Measurements from ENCODE around the gene EHMT1.

The EHMT1 gene

GRCh38 chr9:137812356-137813023 lies 193.7 kb downstream of the EHMT1 start:
- H3K36me3 ChIP-seq, result peaks cover 57 to 98% (median 83%) of the 10 kb centered on the region in 3 donors
- TF ChIP-seq CTCF (IDR thresholded peaks at IDR 0.05), result no peak
- no peak overlapping the region for H3K27ac ChIP-seq
- no peak for DNase-seq
- intact Hi-C loops (cut with DNase I; ENCODE audit: low total_unique reads), result no loop called here
- H3K9me3 ChIP-seq, result no peaks in the 10 kb centered on the region
- H3K27me3 ChIP-seq, result no peaks in the 10 kb centered on the region
- no peak overlapping the region for H3K4me3 ChIP-seq
- no peaks in the 10 kb centered on the region for H3K4me1 ChIP-seq

GRCh38 chr9:137813167-137813566 lies 194.4 kb downstream of the EHMT1 start:
- Histone ChIP-seq H3K4me3 (no peak overlapping the region), H3K27me3 (no peaks in the 10 kb centered on the region), H3K4me1 (no peaks in the 10 kb centered on the region), H3K27ac (no peak overlapping the region), H3K36me3 (peaks cover 64 to 98% (median 86%) of the 10 kb centered on the region in 3 donors), H3K9me3 (no peaks in the 10 kb centered on the region)
- no peak for TF ChIP-seq CTCF (IDR thresholded peaks at IDR 0.05)
- intact Hi-C loops (cut with DNase I; ENCODE audit: low total_unique reads), result no loop called here
- no peak for DNase-seq

GRCh38 chr9:137813651-137814415 lies 195.0 kb downstream of the EHMT1 start:
- Histone ChIP-seq H3K27ac (no peak overlapping the region), H3K9me3 (no peaks in the 10 kb centered on the region), H3K4me3 (no peak overlapping the region), H3K27me3 (no peaks in the 10 kb centered on the region), H3K36me3 (peaks cover 66 to 95% (median 83%) of the 10 kb centered on the region in 3 donors), H3K4me1 (no peaks in the 10 kb centered on the region)
- DNase-seq, result no peak
- no peak for TF ChIP-seq CTCF (IDR thresholded peaks at IDR 0.05)
- intact Hi-C loops (cut with DNase I; ENCODE audit: low total_unique reads), result no loop called here

- H3K9me3 ChIP-seq, result no peaks in the 10 kb centered on the region
- no peak for TF ChIP-seq CTCF (IDR thresholded peaks at IDR 0.05)
- H3K27ac ChIP-seq, result no peak overlapping the region
- intact Hi-C loops (cut with DNase I; ENCODE audit: low total_unique reads), result no loop called here
- no peaks in the 10 kb centered on the region for H3K4me1 ChIP-seq
- H3K36me3 ChIP-seq, result peaks cover 60 to 89% (median 78%) of the 10 kb centered on the region in 3 donors
- H3K4me3 ChIP-seq, result no peak overlapping the region
- no peaks in the 10 kb centered on the region for H3K27me3 ChIP-seq
- DNase-seq, result no peak
These were observed 195.6 kb downstream of the EHMT1 start for GRCh38 chr9:137814436-137814835.

- H3K27me3 ChIP-seq, result no peaks in the 10 kb centered on the region
- no peaks in the 10 kb centered on the region for H3K9me3 ChIP-seq
- peaks cover 60 to 89% (median 77%) of the 10 kb centered on the region in 3 donors for H3K36me3 ChIP-seq
- intact Hi-C loops (cut with DNase I; ENCODE audit: low total_unique reads), result no loop called here
- TF ChIP-seq CTCF (IDR thresholded peaks at IDR 0.05), result no peak
- H3K4me1 ChIP-seq, result no peaks in the 10 kb centered on the region
- no peak for DNase-seq
- H3K4me3 ChIP-seq, result no peak overlapping the region
- H3K27ac ChIP-seq, result no peak overlapping the region
These were observed 196.0 kb downstream of the EHMT1 start for GRCh38 chr9:137814841-137815240.

All from tibial artery (tissue), 4 donors.